NCI-H2081 (cell line): ENCODE data around the gene GOLGA2.

Source experiments
- DNase-seq, 2 experiments: peaks; one replicate each; lab custom pipeline; 2025; lab: John Stamatoyannopoulos, UW

Gene GOLGA2

DNA sequence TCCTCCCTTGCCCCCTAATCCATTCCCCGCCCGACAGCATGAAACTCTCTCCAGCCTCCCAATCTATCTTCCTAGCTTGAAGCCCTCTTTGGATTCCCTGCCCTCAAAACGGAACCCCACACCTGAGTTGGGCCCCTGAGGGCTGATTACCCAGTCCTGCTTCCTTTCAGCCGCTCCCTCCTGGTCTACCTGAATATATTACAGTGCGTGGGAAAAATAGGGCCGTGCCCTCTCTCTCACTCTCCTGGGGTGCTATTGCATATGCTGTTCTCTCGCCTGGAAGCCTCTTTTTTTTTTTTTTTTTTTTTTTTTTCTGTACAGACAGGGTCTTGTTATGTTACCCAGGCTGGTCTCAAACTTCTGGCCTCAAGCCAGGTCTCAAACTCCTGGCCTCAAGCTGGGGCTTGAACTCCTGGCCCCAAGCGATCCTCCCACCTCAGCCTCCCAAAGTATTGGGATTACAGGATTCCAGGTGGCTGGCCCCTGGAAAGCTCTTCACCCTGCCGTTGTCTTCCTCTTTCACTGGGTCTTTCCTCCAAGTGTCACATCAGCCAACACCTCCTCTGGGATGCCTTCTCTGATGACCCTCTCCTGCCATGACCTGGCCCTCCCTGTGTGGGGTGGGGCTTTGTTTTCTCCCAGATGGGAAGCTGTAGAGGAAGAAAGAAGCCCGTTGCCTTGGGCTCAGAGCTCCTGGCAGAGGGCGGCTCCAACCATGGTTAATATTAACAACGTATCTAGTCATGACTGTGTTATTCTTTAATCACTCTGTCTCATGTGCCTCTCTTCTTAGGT is 64.4 kb downstream of the GOLGA2 start:
- DNase-seq, result no peak

DNA sequence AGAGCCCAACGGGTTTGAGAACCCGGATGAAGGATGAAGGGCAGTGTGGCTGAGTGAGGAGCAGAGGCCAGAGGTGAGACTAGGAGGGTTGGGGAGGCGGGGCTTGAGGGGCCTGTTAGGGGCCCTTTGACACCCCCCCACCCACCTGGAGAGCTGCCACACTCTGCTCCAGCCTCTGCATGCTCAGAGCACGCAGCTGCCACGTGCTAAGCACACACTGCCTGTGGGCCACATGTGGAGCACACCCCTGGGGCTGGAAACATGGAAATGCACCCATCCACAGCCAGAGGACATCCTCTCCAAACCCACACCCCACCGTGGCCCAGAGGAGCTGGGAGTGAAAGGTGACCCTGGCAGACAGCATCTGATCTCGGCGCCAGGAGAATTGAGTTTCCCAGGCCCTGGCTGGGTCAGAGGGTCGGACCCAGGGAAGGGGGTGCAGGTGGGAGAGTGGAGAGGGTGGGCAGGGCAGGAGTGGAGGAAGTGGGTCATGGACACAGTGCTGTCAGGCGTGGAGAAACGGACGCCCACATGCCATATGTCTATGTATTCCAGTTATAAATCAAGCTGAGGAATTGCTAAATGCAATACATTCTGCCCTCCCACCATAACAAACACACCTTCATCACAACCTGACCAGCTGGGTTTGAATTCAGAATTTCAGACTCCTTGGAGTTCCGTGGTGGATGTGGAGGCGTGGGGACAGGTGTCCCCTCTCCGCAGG is 66.7 kb downstream of the GOLGA2 start:
- no peak for DNase-seq

GRCh38 chr9:128208386-128208785 is 67.4 kb downstream of the GOLGA2 start:
- DNase-seq, result no peak

DNA sequence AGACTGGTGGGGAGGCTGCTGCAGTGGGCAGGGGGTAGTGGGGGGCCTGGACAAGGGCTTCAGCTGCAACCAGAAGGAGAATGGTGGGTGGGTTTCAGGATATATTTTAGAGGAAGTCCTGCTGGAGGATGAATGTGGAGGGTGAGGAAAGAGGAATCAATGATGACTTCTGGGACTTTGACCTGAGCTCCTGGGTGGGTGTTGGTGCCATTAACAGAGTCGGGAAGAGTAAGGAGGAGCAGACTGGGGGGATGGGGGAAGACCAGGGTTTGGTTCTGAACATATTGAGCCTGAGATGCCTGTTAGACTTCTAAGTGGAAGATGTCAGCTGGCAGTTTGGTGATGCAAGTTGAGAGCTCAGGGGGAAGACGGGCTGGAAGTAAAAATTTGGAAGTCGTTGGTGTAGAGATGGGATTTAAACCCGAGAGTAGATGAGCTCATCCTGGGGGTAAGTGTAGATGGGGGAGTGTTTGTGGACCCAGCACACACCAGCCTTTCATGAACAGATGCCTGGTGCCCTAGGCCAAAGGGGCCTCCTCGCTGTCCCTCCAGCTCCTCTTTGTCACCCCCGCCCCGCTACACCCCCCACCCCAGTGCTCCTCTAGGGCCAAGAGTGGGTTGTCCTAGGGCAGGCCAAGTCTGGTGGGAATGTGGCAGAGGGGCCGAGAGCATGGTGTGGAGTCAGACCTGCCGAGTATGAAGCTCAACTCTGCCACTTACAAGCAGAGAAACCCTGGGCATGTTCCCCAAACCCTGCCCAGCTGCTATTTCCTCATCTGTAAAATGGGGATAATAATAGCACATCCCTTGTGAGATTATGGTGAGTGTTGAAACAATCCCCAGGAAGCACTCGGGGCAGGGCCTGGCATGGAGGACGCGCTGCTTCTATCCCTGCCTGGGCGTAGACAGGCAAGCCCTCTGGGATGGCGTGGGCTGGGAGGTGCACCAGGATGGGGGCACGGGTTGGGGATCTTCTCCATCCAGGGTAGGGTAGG is 68.6 kb downstream of the GOLGA2 start:
- DNase-seq, result no peak

GRCh38 chr9:128206484-128206883 is 69.3 kb downstream of the GOLGA2 start:
- DNase-seq, result no peak
